ENCODE data around the gene CD1B.

GRCh38 chr1:158355773-158356285 is 24.5 kb upstream of the CD1B start:
- no peak for TF ChIP-seq CTCF (IDR thresholded peaks at IDR 0.05; ENCODE audit: insufficient read depth, low read depth, low read length)
- TF ChIP-seq EZH2 (IDR thresholded peaks at IDR 0.05; ENCODE audit: insufficient read depth, low read length): no peak
